ENCODE measurements around the gene COX19.
"Not testable (repeated sequence)": the region's sequence is repeated elsewhere in the genome, so short reads cannot be mapped to it uniquely, and the experiment has no call there.

The COX19 gene

GRCh38 chr7:962401-963081 lies 12.8 kb downstream of the COX19 start:
- Histone ChIP-seq H3K4me3 (no peak overlapping the region), H3K27ac (no peak overlapping the region)
- TF ChIP-seq, protein P1, sequence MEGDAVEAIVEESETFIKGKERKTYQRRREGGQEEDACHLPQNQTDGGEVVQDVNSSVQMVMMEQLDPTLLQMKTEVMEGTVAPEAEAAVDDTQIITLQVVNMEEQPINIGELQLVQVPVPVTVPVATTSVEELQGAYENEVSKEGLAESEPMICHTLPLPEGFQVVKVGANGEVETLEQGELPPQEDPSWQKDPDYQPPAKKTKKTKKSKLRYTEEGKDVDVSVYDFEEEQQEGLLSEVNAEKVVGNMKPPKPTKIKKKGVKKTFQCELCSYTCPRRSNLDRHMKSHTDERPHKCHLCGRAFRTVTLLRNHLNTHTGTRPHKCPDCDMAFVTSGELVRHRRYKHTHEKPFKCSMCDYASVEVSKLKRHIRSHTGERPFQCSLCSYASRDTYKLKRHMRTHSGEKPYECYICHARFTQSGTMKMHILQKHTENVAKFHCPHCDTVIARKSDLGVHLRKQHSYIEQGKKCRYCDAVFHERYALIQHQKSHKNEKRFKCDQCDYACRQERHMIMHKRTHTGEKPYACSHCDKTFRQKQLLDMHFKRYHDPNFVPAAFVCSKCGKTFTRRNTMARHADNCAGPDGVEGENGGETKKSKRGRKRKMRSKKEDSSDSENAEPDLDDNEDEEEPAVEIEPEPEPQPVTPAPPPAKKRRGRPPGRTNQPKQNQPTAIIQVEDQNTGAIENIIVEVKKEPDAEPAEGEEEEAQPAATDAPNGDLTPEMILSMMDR (IDR thresholded peaks at IDR 0.05) = no peak
- no peak for DNase-seq (ENCODE audit: low spot score)

DNA sequence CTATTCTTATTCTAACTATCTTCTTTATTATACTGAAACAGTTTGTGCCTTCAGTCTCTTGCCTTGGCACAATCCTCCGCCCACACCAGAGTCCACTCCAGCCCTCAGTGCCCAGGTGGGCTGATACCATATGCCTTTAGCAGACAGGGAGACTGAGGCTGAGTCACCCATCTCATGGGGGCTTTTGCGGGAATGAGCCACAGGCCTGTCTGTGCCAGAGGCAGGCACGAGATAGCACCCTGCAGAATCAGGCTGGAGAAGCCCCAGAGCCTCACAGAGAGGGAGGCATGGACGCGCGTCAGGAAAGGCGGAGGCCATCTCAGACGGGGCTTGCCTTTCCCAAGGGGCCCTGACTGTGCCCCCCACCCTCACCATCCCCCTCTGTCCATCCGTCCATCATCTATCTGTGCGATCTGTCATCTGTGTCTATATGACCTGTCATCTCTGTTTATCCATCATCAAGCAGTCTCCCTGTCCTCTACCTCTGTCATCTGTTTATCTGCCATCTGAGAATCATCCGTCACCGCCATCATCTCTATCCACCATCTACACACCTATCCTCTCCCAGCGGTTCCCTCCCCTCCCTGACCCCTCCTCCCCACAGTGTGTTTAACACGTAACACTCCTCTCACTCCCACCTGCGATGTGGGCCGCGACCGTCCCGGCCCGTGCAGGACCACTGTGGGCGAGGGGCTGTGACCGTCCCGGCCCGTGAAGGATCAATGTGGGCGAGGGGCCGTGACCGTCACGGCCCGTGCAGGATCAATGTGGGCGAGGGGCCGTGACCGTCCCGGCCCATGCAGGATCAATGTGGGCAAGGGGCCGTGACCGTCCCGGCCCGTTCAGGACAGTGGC lies 13.6 kb downstream of the COX19 start:
- no peak overlapping the region for H3K27ac ChIP-seq
- no peak for DNase-seq (ENCODE audit: low spot score)
- H3K4me3 ChIP-seq = no peak overlapping the region
- TF ChIP-seq, protein P1 (IDR thresholded peaks at IDR 0.05) = no peak

DNA sequence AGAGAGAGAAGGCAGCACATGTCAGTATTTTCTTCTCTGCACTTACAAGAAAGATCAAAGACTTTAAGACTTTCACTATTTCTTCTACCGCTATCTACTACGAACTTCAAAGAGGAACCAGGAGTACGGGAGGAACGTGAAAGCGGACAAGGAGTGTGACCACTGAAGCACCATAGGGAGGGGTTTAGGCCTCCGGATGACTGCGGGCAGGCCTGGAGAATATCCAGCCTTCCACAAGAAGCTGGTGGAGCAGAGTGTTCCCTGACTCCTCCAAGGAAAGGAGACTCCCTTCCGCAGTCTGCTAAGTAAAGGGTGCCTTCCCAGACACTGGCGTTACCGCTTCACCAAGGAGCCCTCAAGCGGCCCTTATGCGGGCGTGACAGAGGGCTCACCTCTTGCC lies 14.4 kb downstream of the COX19 start:
- not testable (repeated sequence) for DNase-seq (ENCODE audit: low spot score); H3K27ac ChIP-seq; H3K4me3 ChIP-seq

DNA sequence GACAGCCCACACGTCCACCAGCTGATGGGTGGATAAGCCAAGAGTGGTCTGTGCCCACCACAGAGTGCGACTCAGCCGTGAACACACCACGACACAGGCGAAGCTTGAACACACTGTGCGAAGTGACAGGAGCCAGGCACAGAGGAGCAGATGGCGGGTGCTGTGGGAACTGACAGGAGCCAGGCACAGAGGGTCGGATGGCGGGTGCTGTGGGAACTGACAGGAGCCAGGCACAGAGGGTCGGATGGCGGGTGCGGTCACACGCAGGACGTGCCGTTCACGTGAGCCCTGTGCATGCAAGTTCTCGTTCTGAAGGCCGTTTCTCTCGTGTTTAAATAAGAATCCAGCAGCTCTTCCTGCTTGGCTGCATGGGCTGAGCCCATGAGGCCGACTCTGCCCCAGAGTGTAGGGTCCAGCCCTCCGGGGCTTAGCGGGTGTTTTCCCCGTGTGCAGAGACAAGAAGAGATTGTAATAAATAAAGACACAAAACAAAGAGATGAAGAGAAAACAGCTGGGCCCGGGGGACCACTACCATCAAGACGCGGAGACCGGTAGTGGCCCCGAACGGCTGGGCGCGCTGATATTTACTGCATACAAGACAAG lies 15.0 kb downstream of the COX19 start:
- Histone ChIP-seq H3K27ac (no peak overlapping the region), H3K4me3 (no peak overlapping the region)
- no peak for DNase-seq (ENCODE audit: low spot score)
- TF ChIP-seq, protein P1 (IDR thresholded peaks at IDR 0.05) = no peak

DNA sequence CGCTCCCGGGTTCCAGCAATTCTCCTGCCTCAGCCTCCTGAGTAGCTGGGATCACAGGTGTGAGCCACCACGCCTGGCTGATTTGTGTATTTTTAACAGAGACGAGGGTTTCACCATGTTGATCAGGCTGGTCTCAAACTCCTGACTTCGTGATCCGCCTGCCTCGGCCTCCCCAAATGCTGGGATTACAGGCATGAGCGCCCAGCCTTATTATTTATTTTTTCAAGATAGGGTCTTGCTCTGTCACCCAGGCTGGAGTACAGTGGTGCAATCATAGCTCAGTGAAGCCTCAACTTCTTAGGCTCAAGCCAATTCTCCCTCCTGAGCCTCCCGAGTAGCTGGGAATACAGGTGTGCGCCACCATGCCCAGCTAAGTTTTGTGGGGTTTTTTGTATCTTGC lies 15.6 kb downstream of the COX19 start:
- H3K4me3 ChIP-seq; H3K27ac ChIP-seq; DNase-seq (ENCODE audit: low spot score): not testable (repeated sequence)

DNA sequence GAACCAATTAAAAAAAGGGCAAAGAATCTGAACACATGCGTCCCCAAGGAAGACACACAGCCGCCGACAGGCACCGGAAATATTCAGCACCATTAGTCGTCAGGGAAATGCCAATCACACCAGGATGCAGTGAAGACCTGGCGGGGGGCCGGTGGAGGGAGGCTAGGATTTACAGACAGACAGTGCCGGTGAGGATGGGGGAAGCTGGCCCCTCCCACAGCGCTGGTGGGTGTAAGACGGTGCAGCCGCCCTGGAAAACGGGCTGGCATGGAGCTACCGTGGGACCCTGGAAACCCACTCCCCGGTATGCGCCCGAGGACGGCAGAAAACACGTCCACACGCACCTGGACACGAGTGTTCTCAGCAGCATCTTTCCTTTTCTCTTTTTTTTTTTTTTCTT lies 16.1 kb downstream of the COX19 start:
- DNase-seq (ENCODE audit: low spot score) = no peak
- TF ChIP-seq, protein P1 (IDR thresholded peaks at IDR 0.05) = no peak
- Histone ChIP-seq H3K4me3 (no peak overlapping the region), H3K27ac (no peak overlapping the region)

- no peak overlapping the region for H3K4me3 ChIP-seq
- no peak overlapping the region for H3K27ac ChIP-seq
- TF ChIP-seq, protein P1 (IDR thresholded peaks at IDR 0.05) = no peak
- DNase-seq (ENCODE audit: low spot score) = no peak
These were observed 16.8 kb downstream of the COX19 start for GRCh38 chr7:958221-959200.

Measured in coronary artery (tissue), 2 donors.